ENCODE data around the gene KLHL11. TPM values are rescaled to one million over a fixed set of nuclear protein-coding genes. Genes with fewer than 3 reads are reported as not detected.

KLHL11 gene
- total RNA-seq, 2 donors from 2014 or later, result 13.3 to 15.9 TPM

- no peak for TF ChIP-seq CTCF (conservative IDR thresholded peaks at IDR 0.05)
- H3K27me3 Mint-ChIP-seq (ENCODE audit: insufficient read depth), result no peaks in the 10 kb centered on the region
- no peaks in the 10 kb centered on the region for H3K9me3 Mint-ChIP-seq
These were observed 36.4 kb upstream of the KLHL11 start for GRCh38 chr17:41901646-41902045.

GRCh38 chr17:41896726-41897125 lies 31.5 kb upstream of the KLHL11 start:
- Histone ChIP-seq H3K4me3 (ENCODE audit: low read length) (no peak overlapping the region), H3K36me3 (ENCODE audit: control insufficient read depth, insufficient read depth, low read length) (peaks cover 93% of the 10 kb centered on the region), H3K4me1 (ENCODE audit: control insufficient read depth, insufficient read depth, low read length) (no peaks in the 10 kb centered on the region), H3K27me3 (ENCODE audit: control insufficient read depth, insufficient read depth, low read length, poor library complexity, severe bottlenecking) (no peaks in the 10 kb centered on the region), H3K27ac (ENCODE audit: low read depth, low read length) (no peak overlapping the region), H3K9ac (ENCODE audit: extremely low read depth, low read length, poor library complexity, severe bottlenecking) (no peak overlapping the region), H3K9me3 (ENCODE audit: control insufficient read depth, low read length) (no peaks in the 10 kb centered on the region)
- H3K27ac Mint-ChIP-seq, result peak overlapping the region; percentile 6
- TF ChIP-seq CTCF (conservative IDR thresholded peaks at IDR 0.05), result peak; percentile 28
- no peak for DNase-seq
- H3K27me3 Mint-ChIP-seq (ENCODE audit: insufficient read depth), result no peaks in the 10 kb centered on the region
- WGBS, 2 experiments (ENCODE audit: insufficient coverage in 1 of 2, insufficient read length in 1 of 2), result 93 to 100% methylated on average over 5 to 6 of the region's 6 CpGs
- no peak overlapping the region for H3K4me3 Mint-ChIP-seq
- H3K4me1 Mint-ChIP-seq, result no peaks in the 10 kb centered on the region
- H3K9me3 Mint-ChIP-seq, result no peaks in the 10 kb centered on the region
- peaks cover 90% of the 10 kb centered on the region for H3K36me3 Mint-ChIP-seq (ENCODE audit: low read depth)

More at GRCh38 chr17:41901646-41902045, 36.4 kb upstream of the KLHL11 start:
- Mint-ChIP-seq H3K36me3 (ENCODE audit: low read depth) (peaks cover 83% of the 10 kb centered on the region), H3K4me3 (no peak overlapping the region), H3K4me1 (no peaks in the 10 kb centered on the region), H3K27ac (no peak overlapping the region)
- Histone ChIP-seq H3K9me3 (ENCODE audit: control insufficient read depth, low read length) (no peaks in the 10 kb centered on the region), H3K9ac (ENCODE audit: extremely low read depth, low read length, poor library complexity, severe bottlenecking) (no peak overlapping the region), H3K4me3 (ENCODE audit: low read length) (no peak overlapping the region), H3K27ac (ENCODE audit: low read depth, low read length) (no peak overlapping the region), H3K27me3 (ENCODE audit: control insufficient read depth, insufficient read depth, low read length, poor library complexity, severe bottlenecking) (no peaks in the 10 kb centered on the region), H3K4me1 (ENCODE audit: control insufficient read depth, insufficient read depth, low read length) (peaks cover 3% of the 10 kb centered on the region), H3K36me3 (ENCODE audit: control insufficient read depth, insufficient read depth, low read length) (peaks cover 89% of the 10 kb centered on the region)
- WGBS, 2 experiments (ENCODE audit: insufficient coverage in 1 of 2, insufficient read length in 1 of 2), result 87 to 98% methylated on average over 7 to 11 of the region's 11 CpGs
- DNase-seq, result no peak

DNA sequence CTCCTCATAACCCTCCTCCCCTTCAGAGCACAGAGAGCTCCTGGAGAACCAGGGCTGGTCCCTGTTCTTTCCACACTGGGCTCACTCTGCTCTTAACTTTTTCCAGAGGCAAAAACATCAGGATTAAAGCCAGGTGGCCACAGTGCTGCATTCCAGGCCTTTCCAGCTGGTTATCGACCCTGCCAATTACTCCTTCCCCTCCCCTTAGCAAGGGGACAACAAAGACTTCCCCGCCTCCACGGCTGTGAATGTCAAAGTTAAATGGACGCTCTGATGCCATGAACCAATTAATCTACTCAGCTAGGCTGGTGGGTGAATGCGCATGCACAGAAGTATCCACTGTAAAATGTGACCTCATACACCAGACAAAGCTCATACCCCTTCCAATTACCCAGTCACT lies 30.4 kb upstream of the KLHL11 start:
- no peak overlapping the region for H3K9ac ChIP-seq (ENCODE audit: extremely low read depth, low read length, poor library complexity, severe bottlenecking)
- WGBS, 2 experiments (ENCODE audit: insufficient coverage in 1 of 2, insufficient read length in 1 of 2), result 88 to 93% methylated on average over 4 to 5 of the region's 5 CpGs
- DNase-seq, result no peak
- no peaks in the 10 kb centered on the region for H3K27me3 ChIP-seq (ENCODE audit: control insufficient read depth, insufficient read depth, low read length, poor library complexity, severe bottlenecking)
- Mint-ChIP-seq H3K27me3 (ENCODE audit: insufficient read depth) (no peaks in the 10 kb centered on the region), H3K27ac (peak overlapping the region; percentile 41), H3K4me3 (no peak overlapping the region), H3K9me3 (no peaks in the 10 kb centered on the region), H3K4me1 (no peaks in the 10 kb centered on the region), H3K36me3 (ENCODE audit: low read depth) (peaks cover 84% of the 10 kb centered on the region)
- peaks cover 91% of the 10 kb centered on the region for H3K36me3 ChIP-seq (ENCODE audit: control insufficient read depth, insufficient read depth, low read length)
- TF ChIP-seq CTCF (conservative IDR thresholded peaks at IDR 0.05), result no peak
- no peaks in the 10 kb centered on the region for H3K4me1 ChIP-seq (ENCODE audit: control insufficient read depth, insufficient read depth, low read length)
- H3K4me3 ChIP-seq (ENCODE audit: low read length), result no peak overlapping the region
- H3K9me3 ChIP-seq (ENCODE audit: control insufficient read depth, low read length), result no peaks in the 10 kb centered on the region
- H3K27ac ChIP-seq (ENCODE audit: low read depth, low read length), result no peak overlapping the region
